GM20000 (cell line): ENCODE results near the gene NRM.
"Not testable (repeated sequence)": the region's sequence is repeated elsewhere in the genome, so short reads cannot be mapped to it uniquely, and the experiment has no call there.

Experiments used
- DNase-seq: peaks from one replicate; pipeline ENCODE4 v3.0.0; 2012; ENCODE audit warnings: low spot score
- CTCF ChIP-seq: IDR thresholded peaks from 2 replicates; pipeline ENCODE4 v1.5.1; 2012; ENCODE audit warnings: mild to moderate bottlenecking, control low read depth; ENCODE audit errors: extremely low read depth, missing control alignments

Gene NRM

GRCh38 chr6:30664994-30665767 lies 25.6 kb downstream of the NRM start:
- no peak for DNase-seq
- no peak for TF ChIP-seq CTCF

GRCh38 chr6:30657922-30658321 lies 32.9 kb downstream of the NRM start:
- not testable (repeated sequence) for DNase-seq

GRCh38 chr6:30657454-30657853 lies 33.3 kb downstream of the NRM start:
- no peak for DNase-seq
- TF ChIP-seq CTCF: no peak

GRCh38 chr6:30656513-30656912 lies 34.3 kb downstream of the NRM start:
- TF ChIP-seq CTCF: no peak
- no peak for DNase-seq

- DNase-seq: no peak
- TF ChIP-seq CTCF: no peak
These were observed 35.1 kb downstream of the NRM start for GRCh38 chr6:30655743-30656094.

- DNase-seq: no peak
These were observed 35.7 kb downstream of the NRM start for GRCh38 chr6:30654798-30655742.

GRCh38 chr6:30651143-30651542 lies 39.6 kb downstream of the NRM start:
- TF ChIP-seq CTCF: no peak
- no peak for DNase-seq

More at GRCh38 chr6:30654798-30655742, 35.7 kb downstream of the NRM start:
- no peak for TF ChIP-seq CTCF
